ENCODE measurements around the gene TMEM243.

The TMEM243 gene

DNA sequence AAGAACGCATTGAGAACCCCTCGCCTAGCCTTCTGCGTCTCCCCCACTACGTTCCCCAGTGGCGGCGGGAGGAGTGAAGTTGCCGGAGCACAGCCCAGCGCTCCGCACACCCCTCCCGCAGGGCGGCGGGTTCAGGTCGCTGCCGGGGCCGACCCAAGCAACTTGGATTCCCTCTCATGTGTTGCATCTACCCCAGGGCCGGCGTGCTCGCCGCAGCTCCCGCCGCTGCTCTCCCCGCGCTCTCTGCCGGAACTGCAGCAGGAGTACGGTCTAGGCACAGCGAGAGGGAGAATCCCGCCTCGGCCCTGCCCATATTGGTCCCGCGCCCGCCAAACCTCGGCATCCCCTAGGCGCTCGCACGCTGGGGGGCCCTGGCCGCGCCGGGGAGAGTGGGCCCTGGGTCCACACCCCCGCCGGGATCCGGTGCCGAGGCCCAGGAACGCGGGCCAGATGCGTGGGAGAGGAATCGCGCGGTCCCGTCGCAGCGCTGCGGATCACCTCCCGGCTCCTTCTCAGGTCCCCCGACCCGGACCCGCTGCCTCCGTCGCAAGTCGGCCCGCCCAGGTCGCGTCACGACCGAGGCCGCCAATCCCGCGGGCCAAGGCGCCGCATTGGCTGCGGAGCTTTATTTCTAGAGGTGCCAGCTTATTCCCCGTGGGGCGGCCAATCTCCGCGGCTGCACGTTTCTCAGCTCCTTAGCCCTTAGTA, 648 bp upstream of the TMEM243 start:
- Histone ChIP-seq H3K9me2 (replicated peaks; ENCODE audit: insufficient read depth, low read length) (no peaks in the 10 kb centered on the region), H3K27me3 (ENCODE audit: low read length) (no peaks in the 10 kb centered on the region), H3F3A (ENCODE audit: insufficient read depth) (peaks cover 42% of the 10 kb centered on the region), H3K36me3 (ENCODE audit: low read length) (no peaks in the 10 kb centered on the region), H4K20me1 (ENCODE audit: low read depth, low read length) (no peaks in the 10 kb centered on the region; the same call in 1 of the 2 replicates), H3K79me2 (ENCODE audit: insufficient read depth, low read length) (peaks cover 46% of the 10 kb centered on the region), H3K9ac (ENCODE audit: low read length) (peak overlapping the region; percentile 88), H3K27ac (ENCODE audit: low read depth, low read length) (peak overlapping the region; percentile 93), H3K9me3 (ENCODE audit: insufficient read depth, low read length) (no peaks in the 10 kb centered on the region), H3K4me3 (ENCODE audit: insufficient read depth, low read length, poor library complexity, severe bottlenecking) (peak overlapping the region; percentile 91), H3K4me2 (ENCODE audit: low read depth, low read length, poor library complexity, severe bottlenecking) (peak overlapping the region; percentile 94), H2AFZ (ENCODE audit: low read depth, low read length, severe bottlenecking) (peak overlapping the region; percentile 50)
- TF ChIP-seq, protein P1, sequence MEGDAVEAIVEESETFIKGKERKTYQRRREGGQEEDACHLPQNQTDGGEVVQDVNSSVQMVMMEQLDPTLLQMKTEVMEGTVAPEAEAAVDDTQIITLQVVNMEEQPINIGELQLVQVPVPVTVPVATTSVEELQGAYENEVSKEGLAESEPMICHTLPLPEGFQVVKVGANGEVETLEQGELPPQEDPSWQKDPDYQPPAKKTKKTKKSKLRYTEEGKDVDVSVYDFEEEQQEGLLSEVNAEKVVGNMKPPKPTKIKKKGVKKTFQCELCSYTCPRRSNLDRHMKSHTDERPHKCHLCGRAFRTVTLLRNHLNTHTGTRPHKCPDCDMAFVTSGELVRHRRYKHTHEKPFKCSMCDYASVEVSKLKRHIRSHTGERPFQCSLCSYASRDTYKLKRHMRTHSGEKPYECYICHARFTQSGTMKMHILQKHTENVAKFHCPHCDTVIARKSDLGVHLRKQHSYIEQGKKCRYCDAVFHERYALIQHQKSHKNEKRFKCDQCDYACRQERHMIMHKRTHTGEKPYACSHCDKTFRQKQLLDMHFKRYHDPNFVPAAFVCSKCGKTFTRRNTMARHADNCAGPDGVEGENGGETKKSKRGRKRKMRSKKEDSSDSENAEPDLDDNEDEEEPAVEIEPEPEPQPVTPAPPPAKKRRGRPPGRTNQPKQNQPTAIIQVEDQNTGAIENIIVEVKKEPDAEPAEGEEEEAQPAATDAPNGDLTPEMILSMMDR (IDR thresholded peaks at IDR 0.05; ENCODE audit: insufficient read depth, low read length, poor library complexity, severe bottlenecking): no peak
- TF ChIP-seq EZH2phosphoT487 (conservative IDR thresholded peaks at IDR 0.05; ENCODE audit: low read length): no peak

DNA sequence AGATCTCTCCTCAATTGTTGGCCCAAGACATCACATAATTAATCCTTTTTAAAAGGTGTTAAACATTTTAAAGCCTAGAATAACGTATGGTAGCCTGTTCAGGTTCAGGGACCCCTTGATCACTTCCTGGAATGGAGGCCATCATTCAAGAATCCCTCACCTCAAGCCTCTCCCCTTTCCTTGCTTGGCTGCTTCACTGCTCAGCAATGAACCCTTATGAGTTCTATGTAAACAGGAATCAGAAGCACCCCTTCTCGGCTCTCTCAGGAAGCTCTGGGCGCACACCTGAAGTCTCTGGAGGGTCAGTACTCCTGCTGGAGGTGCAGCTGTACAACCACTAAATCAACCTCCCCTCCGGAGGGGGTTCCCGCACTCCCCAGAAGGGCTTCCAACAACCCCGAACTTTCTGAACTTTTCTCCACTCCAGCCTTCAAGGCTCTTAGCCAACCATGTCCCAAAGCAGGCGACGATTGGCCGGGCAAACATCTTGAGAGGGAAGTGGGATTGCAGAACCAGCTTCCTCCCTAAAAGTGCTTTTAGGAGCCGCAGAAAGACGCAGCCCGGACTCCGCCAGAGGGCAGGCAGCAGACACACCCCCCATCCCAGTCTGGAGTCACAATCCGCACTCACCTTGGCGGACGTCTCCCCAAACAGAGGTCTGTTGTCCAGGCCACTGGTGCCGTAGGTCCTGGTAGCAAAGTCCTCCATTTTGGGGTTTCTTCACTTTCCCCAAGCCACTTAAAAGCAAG, 562 bp downstream of the TMEM243 start:
- H3K9me2 ChIP-seq (replicated peaks; ENCODE audit: insufficient read depth, low read length): no peaks in the 10 kb centered on the region
- peak overlapping the region; percentile 88 for H3K9ac ChIP-seq (ENCODE audit: low read length)
- no peak overlapping the region for H2AFZ ChIP-seq (ENCODE audit: low read depth, low read length, severe bottlenecking)
- H4K20me1 ChIP-seq (ENCODE audit: low read depth, low read length): peaks cover 10% of the 10 kb centered on the region; the same call in 1 of the 2 replicates
- peaks cover 10% of the 10 kb centered on the region for H3K36me3 ChIP-seq (ENCODE audit: low read length)
- H3K9me3 ChIP-seq (ENCODE audit: insufficient read depth, low read length): no peaks in the 10 kb centered on the region
- H3K27me3 ChIP-seq (ENCODE audit: low read length): no peaks in the 10 kb centered on the region
- peaks cover 53% of the 10 kb centered on the region for H3F3A ChIP-seq (ENCODE audit: insufficient read depth)
- H3K4me3 ChIP-seq (ENCODE audit: insufficient read depth, low read length, poor library complexity, severe bottlenecking): peak overlapping the region; percentile 91
- H3K27ac ChIP-seq (ENCODE audit: low read depth, low read length): peak overlapping the region; percentile 93
- TF ChIP-seq, protein P1 (IDR thresholded peaks at IDR 0.05; ENCODE audit: insufficient read depth, low read length, poor library complexity, severe bottlenecking): no peak
- no peak for TF ChIP-seq EZH2phosphoT487 (conservative IDR thresholded peaks at IDR 0.05; ENCODE audit: low read length)
- peaks cover 58% of the 10 kb centered on the region for H3K79me2 ChIP-seq (ENCODE audit: insufficient read depth, low read length)
- H3K4me2 ChIP-seq (ENCODE audit: low read depth, low read length, poor library complexity, severe bottlenecking): peak overlapping the region; percentile 94

DNA sequence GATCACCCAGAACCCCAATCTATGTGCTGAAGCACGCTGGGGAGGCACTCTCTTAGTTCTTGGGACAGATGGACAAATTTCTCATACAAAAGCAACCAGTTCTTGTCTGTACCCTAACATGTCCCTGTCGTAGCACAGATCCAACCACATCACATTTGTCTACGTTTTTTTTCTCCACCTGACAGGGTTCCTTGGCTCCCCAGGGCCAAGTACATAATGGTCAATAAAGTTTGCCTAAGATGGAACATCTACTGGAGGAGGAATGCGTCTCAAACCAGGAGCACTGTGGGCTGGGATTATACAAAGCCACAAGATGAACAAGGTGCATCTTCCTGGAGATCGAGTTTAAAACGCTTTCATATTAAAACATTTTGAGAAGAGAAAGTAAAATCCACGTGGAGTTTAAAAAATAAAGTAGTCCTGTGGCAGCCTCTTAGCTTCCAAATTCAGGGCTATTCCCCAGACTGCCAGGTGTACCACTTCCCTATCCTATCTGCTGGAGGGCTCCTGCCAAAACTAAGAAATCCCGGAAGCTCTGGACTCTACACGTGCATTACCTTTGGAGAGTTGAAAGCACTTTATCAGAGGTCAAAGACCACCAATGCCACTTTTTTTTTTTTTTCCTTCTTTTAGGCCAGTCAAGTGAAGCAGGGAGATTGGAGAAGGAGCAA, 1.4 kb downstream of the TMEM243 start:
- Histone ChIP-seq H2AFZ (ENCODE audit: low read depth, low read length, severe bottlenecking) (no peak overlapping the region), H3K9me2 (replicated peaks; ENCODE audit: insufficient read depth, low read length) (no peaks in the 10 kb centered on the region), H3K9ac (ENCODE audit: low read length) (peak overlapping the region; percentile 88), H3K36me3 (ENCODE audit: low read length) (peaks cover 12% of the 10 kb centered on the region), H3K27ac (ENCODE audit: low read depth, low read length) (peak overlapping the region; percentile 93), H3K4me2 (ENCODE audit: low read depth, low read length, poor library complexity, severe bottlenecking) (peak overlapping the region; percentile 94), H3K4me3 (ENCODE audit: insufficient read depth, low read length, poor library complexity, severe bottlenecking) (peak overlapping the region; percentile 91), H3K9me3 (ENCODE audit: insufficient read depth, low read length) (no peaks in the 10 kb centered on the region), H3F3A (ENCODE audit: insufficient read depth) (peaks cover 56% of the 10 kb centered on the region), H4K20me1 (ENCODE audit: low read depth, low read length) (peaks cover 15% of the 10 kb centered on the region; the same call in 1 of the 2 replicates), H3K79me2 (ENCODE audit: insufficient read depth, low read length) (peaks cover 66% of the 10 kb centered on the region), H3K27me3 (ENCODE audit: low read length) (no peaks in the 10 kb centered on the region)
- TF ChIP-seq EZH2phosphoT487 (conservative IDR thresholded peaks at IDR 0.05; ENCODE audit: low read length): no peak
- TF ChIP-seq, protein P1 (IDR thresholded peaks at IDR 0.05; ENCODE audit: insufficient read depth, low read length, poor library complexity, severe bottlenecking): no peak

All from SU-DHL-6 (cell line).